ENCODE data around the gene RGS10.

Gene RGS10

DNA sequence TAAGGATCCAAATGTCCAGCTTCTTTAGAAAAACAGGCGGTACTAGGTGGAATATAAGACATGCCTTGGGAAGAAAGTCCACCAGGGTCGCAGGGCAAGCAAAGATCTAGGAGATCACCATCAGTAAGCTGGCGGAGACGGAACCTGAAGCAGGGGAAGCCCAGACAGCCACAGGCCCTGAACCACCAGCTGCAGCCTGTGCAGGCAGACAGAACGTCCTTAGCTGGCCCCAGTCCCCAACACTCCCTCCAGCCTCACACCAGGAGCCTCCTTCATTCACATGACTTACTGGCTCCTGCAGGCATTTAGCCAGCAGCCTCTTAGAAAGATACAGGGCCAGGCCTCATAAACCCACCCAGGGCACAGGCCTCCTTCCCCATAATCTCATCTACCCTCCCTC, 17.4 kb downstream of the RGS10 start:
- H3K27ac ChIP-seq, result no peak overlapping the region
- no peak for DNase-seq (ENCODE audit: low spot score)
- ChIA-PET CTCF (interaction anchor here (0.6 kb wide), 2 partner anchors 286 to 956 kb away, joined by 3 to 4 read pairs; no protein-coding TSS in a partner anchor), POLR2A (ENCODE audit: low non-redundant PET) (interaction anchor here (0.8 kb wide), 1 partner anchor 131 kb away, joined by 3 read pairs; no protein-coding TSS in a partner anchor)
- TF ChIP-seq CTCF (conservative IDR thresholded peaks at IDR 0.05; ENCODE audit: low read depth), result no peak

- no peak for DNase-seq (ENCODE audit: low spot score)
- no peak overlapping the region for H3K27ac ChIP-seq
- ChIA-PET CTCF (interaction anchor here (0.6 kb wide), 2 partner anchors 11 to 286 kb away, joined by 3 to 4 read pairs; no protein-coding TSS in a partner anchor), POLR2A (ENCODE audit: low non-redundant PET) (interaction anchor here (0.8 kb wide), 1 partner anchor 131 kb away, joined by 3 read pairs; no protein-coding TSS in a partner anchor)
- no peak for TF ChIP-seq CTCF (conservative IDR thresholded peaks at IDR 0.05; ENCODE audit: low read depth)
Measured at GRCh38 chr10:119524720-119525070, 17.8 kb downstream of the RGS10 start.

- TF ChIP-seq CTCF (conservative IDR thresholded peaks at IDR 0.05; ENCODE audit: low read depth), result no peak
- CTCF ChIA-PET, result interaction anchor here (0.6 kb wide), 2 partner anchors 11 to 285 kb away, joined by 3 to 4 read pairs; no protein-coding TSS in a partner anchor
Measured at GRCh38 chr10:119523895-119524719, 18.4 kb downstream of the RGS10 start.

DNA sequence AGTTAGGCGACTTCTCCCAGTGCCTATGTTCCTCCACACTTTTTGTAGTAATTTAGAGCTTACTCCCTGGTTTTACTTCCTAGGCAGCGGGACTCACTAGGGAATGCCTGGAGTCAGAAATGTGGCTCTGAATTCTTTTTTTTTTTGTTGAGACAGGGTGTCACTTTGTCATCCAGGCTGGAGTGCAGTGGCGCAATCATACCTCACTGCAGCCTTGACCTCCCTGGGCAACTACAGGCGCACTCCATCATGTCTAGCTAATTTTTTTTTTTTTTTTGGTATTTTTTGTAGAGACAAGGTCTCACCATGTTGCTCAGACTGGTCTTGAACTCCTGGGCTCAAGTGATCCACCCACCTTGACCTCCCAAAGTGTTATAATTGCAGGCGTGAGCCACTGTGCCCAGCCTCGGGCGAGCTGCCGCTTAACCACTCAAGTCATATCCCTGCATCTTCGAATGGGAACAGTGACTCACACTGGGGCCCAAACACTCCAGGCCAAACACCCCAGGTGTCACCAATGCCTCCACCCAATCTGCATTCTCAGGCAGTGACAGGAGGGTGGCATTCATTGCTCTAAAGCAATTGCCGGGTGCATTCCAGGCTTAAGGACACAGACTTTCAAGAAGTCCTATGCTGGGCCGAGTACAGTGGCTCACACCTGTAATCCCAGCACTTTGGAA, 19.6 kb downstream of the RGS10 start:
- POLR2A ChIA-PET (ENCODE audit: low non-redundant PET), result interaction anchor here (1.3 kb wide), 1 partner anchor 20 kb away, joined by 7 read pairs; the partner anchor contains the start of gene RGS10
- peak overlapping the region; percentile 53 for H3K27ac ChIP-seq
- CTCF ChIA-PET, result interaction anchor here (0.5 to 0.6 kb wide), 3 partner anchors 12 to 34 kb away, joined by 3 to 5 read pairs (median 3); no protein-coding TSS in a partner anchor
- peak; percentile 63 for DNase-seq (ENCODE audit: low spot score)
- no peak for TF ChIP-seq CTCF (conservative IDR thresholded peaks at IDR 0.05; ENCODE audit: low read depth)

More at GRCh38 chr10:119523895-119524719, 18.4 kb downstream of the RGS10 start:
- POLR2A ChIA-PET (ENCODE audit: low non-redundant PET), result no interaction called here
- no peak for DNase-seq (ENCODE audit: low spot score)
- no peak overlapping the region; the same call in 1 of the 2 replicates for H3K27ac ChIP-seq

- peak overlapping the region; percentile 53; the same call in 1 of the 2 replicates for H3K27ac ChIP-seq
- DNase-seq (ENCODE audit: low spot score), result peak; percentile 87
- CTCF ChIA-PET, result no interaction called here
- no peak for TF ChIP-seq CTCF (conservative IDR thresholded peaks at IDR 0.05; ENCODE audit: low read depth)
- POLR2A ChIA-PET (ENCODE audit: low non-redundant PET), result no interaction called here
Measured at GRCh38 chr10:119521443-119522204, 20.9 kb downstream of the RGS10 start.

- CTCF ChIA-PET, result interaction anchor here (0.6 kb wide), 2 partner anchors 24 kb away, joined by 4 read pairs; no protein-coding TSS in a partner anchor
- no peak for DNase-seq (ENCODE audit: low spot score)
- POLR2A ChIA-PET (ENCODE audit: low non-redundant PET), result no interaction called here
- no peak overlapping the region for H3K27ac ChIP-seq
- no peak for TF ChIP-seq CTCF (conservative IDR thresholded peaks at IDR 0.05; ENCODE audit: low read depth)
Measured at GRCh38 chr10:119520283-119520682, 22.2 kb downstream of the RGS10 start.

Data from RWPE1 (cell line).